PC-9 (cell line): Measurements from ENCODE around the gene HSPA1L. TPM values are rescaled to one million over a fixed set of nuclear protein-coding genes. Genes with fewer than 3 reads are reported as not detected.

Experiments used
- BruUV-seq: library from RNA; stranded (reverse); fragments of 400-500 nt; replicated peaks from 2 replicates; lab custom pipeline; 2021; lab: Mats Ljungman, UMichigan
- CTCF ChIA-PET: fragments of 300-600 bp; sonication (Branson Sonifier 250); formaldehyde crosslinking; loops from one replicate; lab custom pipeline; 2022; ENCODE audit warnings: antibody characterized with exemption; lab: Charles Lee
- POLR2A ChIA-PET: fragments of 300-600 bp; sonication (Branson Sonifier 250); formaldehyde crosslinking; loops from one replicate; lab custom pipeline; 2022; ENCODE audit warnings: antibody characterized with exemption; ENCODE audit not compliant: unreplicated experiment; lab: Charles Lee
- DNase-seq, 2 experiments: peaks; one replicate each; pipeline versions ENCODE4 v3.0.0 to v3.0.0-alpha.2; 2015 to 2022; ENCODE audit warnings: mixed read lengths in 1 of 2
- H2AFZ ChIP-seq: fragments of 200-600 bp; sonication (generic); 2 replicates; pipeline ENCODE4 v1.8.1; 2017; ENCODE audit warnings: antibody characterized with exemption
- H3F3A ChIP-seq: fragments of 200-600 bp; sonication (generic); 2 replicates; pipeline ENCODE4 v1.8.1; 2017; ENCODE audit warnings: antibody characterized with exemption, mild to moderate bottlenecking, low read depth; ENCODE audit not compliant: insufficient read depth
- H3K27ac ChIP-seq: fragments of 200-600 bp; sonication (generic); 2 replicates; pipeline ENCODE4 v1.6.1; 2016; ENCODE audit warnings: mixed run types
- H3K27me3 ChIP-seq: fragments of 200-600 bp; sonication (generic); 2 replicates; pipeline ENCODE4 v1.6.1; 2016; ENCODE audit warnings: low read depth, mixed run types; ENCODE audit not compliant: insufficient read depth
- H3K36me3 ChIP-seq: fragments of 200-600 bp; sonication (generic); 2 replicates; pipeline ENCODE4 v1.6.1; 2016; ENCODE audit warnings: low read depth, mixed run types
- H3K4me1 ChIP-seq: fragments of 200-600 bp; sonication (generic); replicated peaks from 2 replicates; pipeline ENCODE4 v1.6.1; 2016; ENCODE audit warnings: mixed run types; ENCODE audit not compliant: insufficient read depth
- H3K4me2 ChIP-seq: fragments of 200-600 bp; sonication (generic); 2 replicates; pipeline ENCODE4 v1.6.1; 2017; ENCODE audit warnings: mixed run types
- H3K4me3 ChIP-seq: fragments of 200-600 bp; sonication (generic); 2 replicates; pipeline ENCODE4 v1.6.1; 2016; ENCODE audit warnings: mixed run types
- H3K79me2 ChIP-seq: fragments of 200-600 bp; sonication (generic); 2 replicates; pipeline ENCODE4 v1.6.1; 2017; ENCODE audit warnings: low read depth, mixed run types
- H3K9me2 ChIP-seq: fragments of 200-600 bp; sonication (generic); 2 replicates; pipeline ENCODE4 v1.8.1; 2017; ENCODE audit warnings: mild to moderate bottlenecking; ENCODE audit not compliant: insufficient read depth
- H3K9me3 ChIP-seq: fragments of 200-600 bp; sonication (generic); 2 replicates; pipeline ENCODE4 v1.8.1; 2016; ENCODE audit warnings: low read depth; ENCODE audit not compliant: insufficient read depth
- H4K20me1 ChIP-seq: fragments of 200-600 bp; sonication (generic); 2 replicates; pipeline ENCODE4 v1.8.1; 2017; ENCODE audit not compliant: insufficient read depth
- CTCF ChIP-seq: fragments of 200-600 bp; sonication (generic); conservative IDR thresholded peaks from 2 replicates; pipeline ENCODE4 v1.6.1; 2017; ENCODE audit warnings: mixed run types, antibody characterized with exemption, mild to moderate bottlenecking, moderate library complexity
- EZH2 ChIP-seq: fragments of 200-600 bp; sonication (generic); IDR thresholded peaks from 2 replicates; pipeline ENCODE4 v1.8.0; 2017; ENCODE audit warnings: antibody characterized with exemption, low read depth
- intact Hi-C: fragments of 100-400 bp; cut with micrococcal nuclease; formaldehyde crosslinking; loops from one replicate; pipeline ENCODE4 v1.10.0; 2022; ENCODE audit not compliant: unreplicated experiment
- total RNA-seq: library from RNA; stranded (reverse); gene quantifications from 2 replicates; pipeline ENCODE4 v1.2.3, GENCODE V29; 2021

HSPA1L gene
- total RNA-seq, 1 experiment from 2014 or later: 2.3 TPM

DNA sequence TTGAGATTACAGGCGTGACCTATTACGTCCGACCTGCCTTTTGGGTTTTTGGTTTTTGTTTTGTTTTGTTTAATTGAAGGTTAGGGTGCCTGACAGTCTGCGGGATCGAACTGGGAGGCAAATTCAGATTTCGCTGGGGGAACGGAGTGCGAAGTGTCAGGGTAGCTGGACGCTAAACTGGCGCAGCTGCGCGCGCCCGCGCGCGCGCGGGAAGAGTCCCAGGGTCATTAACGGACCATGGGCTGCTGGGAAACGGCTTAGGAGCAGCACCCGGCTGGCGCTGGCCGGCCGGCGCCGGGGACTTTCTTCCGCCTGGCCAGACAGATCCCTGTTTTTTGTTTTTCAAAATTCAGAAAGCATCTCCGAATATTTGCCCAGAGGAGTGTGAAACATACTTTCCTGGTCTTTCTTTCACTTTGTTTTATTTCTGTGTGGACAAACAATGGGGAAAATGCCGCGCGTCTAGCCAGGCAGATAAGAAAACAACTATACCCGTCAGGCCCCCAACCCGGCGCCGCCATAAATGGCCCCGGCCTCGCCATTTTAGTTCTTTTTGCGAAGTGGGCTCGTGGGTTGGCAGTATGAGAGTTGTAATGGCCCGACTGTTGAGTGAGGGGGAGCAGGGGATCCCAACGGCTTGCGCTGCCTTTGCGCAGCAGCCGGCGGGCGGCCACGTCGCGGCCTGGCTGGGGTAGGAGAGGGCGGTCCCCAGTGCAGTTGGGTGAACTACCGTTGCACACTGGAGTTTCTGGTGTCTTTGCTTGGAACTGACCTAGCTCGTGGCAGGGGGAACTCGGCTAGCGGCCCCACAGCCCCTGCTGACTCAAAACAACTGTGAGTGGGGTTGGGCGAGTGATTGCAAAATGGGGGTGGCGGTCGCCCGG, 19.5 kb upstream of the HSPA1L start:
- Histone ChIP-seq H3K4me2 (peak overlapping the region; percentile 98), H3K79me2 (peaks cover 93% of the 10 kb centered on the region), H3F3A (peaks cover 74% of the 10 kb centered on the region), H3K9me2 (no peaks in the 10 kb centered on the region), H4K20me1 (peaks cover 52% of the 10 kb centered on the region), H3K4me3 (peak overlapping the region; percentile 94), H3K9me3 (no peaks in the 10 kb centered on the region), H2AFZ (peak overlapping the region; percentile 74), H3K4me1 (peaks cover 38% of the 10 kb centered on the region), H3K36me3 (peaks cover 34% of the 10 kb centered on the region), H3K27ac (peak overlapping the region; percentile 77), H3K27me3 (no peaks in the 10 kb centered on the region)
- intact Hi-C loops: loop anchor here (1.0 to 5.0 kb wide), 5 partner anchors 28 to 154 kb away; partner anchors contain the start of genes EHMT2, NEU1 and SLC44A4
- TF ChIP-seq EZH2 (no peak), CTCF (no peak)
- TSS peak; percentile 58 for BruUV-seq
- ChIA-PET CTCF (interaction anchor here (0.7 kb wide), 2 partner anchors 59 to 64 kb away, joined by 4 read pairs; no protein-coding TSS in a partner anchor), POLR2A (interaction anchor here (0.5 kb wide), 2 partner anchors 17 to 60 kb away, joined by 3 to 4 read pairs; no protein-coding TSS in a partner anchor)
- peak; percentile 71 to 80 for DNase-seq

- no peaks in the 10 kb centered on the region for H3K9me3 ChIP-seq
- H3K4me3 ChIP-seq: peak overlapping the region; percentile 67
- DNase-seq: no peak
- no TSS peak for BruUV-seq
- POLR2A ChIA-PET: interaction anchor here (0.6 to 1.2 kb wide), 2 partner anchors 17 to 171 kb away, joined by 4 to 5 read pairs; partner anchors contain the start of gene C6orf47
- H3K27ac ChIP-seq: peak overlapping the region; percentile 24
- no peak overlapping the region for H2AFZ ChIP-seq
- H4K20me1 ChIP-seq: peaks cover 24% of the 10 kb centered on the region
- H3K9me2 ChIP-seq: no peaks in the 10 kb centered on the region
- peak overlapping the region; percentile 88 for H3K4me2 ChIP-seq
- H3K79me2 ChIP-seq: peaks cover 72% of the 10 kb centered on the region
- peaks cover 49% of the 10 kb centered on the region for H3F3A ChIP-seq
- H3K36me3 ChIP-seq: peaks cover 5% of the 10 kb centered on the region; the same call in 1 of the 2 replicates
- CTCF ChIA-PET: interaction anchor here (0.7 kb wide), 1 partner anchor 36 kb away, joined by 7 read pairs; the partner anchor contains the start of gene VARS1
- intact Hi-C loops: loop anchor here (2.0 to 5.0 kb wide), 4 partner anchors 17 to 121 kb away; partner anchors contain the start of genes EHMT2, HSPA1A, HSPA1L and SLC44A4
- no peaks in the 10 kb centered on the region for H3K27me3 ChIP-seq
- no peak for TF ChIP-seq EZH2
- TF ChIP-seq CTCF: no peak
- H3K4me1 ChIP-seq: peaks cover 21% of the 10 kb centered on the region
Observed at GRCh38 chr6:31831350-31832215, 16.5 kb upstream of the HSPA1L start.
